CD4-positive, alpha-beta T cell treated with Interleukin-10 for 1 hour (primary cell): ENCODE data around the gene DCAF10.
A peak's percentile ranks its signal among the peaks of the same experiment; 100 is the strongest.
"Not testable (repeated sequence)": the region's sequence is repeated elsewhere in the genome, so short reads cannot be mapped to it uniquely, and the experiment has no call there.

Experiments used
- DNase-seq: peaks from one replicate; pipeline ENCODE4 v3.0.0-alpha.2; 2020

Gene DCAF10

DNA sequence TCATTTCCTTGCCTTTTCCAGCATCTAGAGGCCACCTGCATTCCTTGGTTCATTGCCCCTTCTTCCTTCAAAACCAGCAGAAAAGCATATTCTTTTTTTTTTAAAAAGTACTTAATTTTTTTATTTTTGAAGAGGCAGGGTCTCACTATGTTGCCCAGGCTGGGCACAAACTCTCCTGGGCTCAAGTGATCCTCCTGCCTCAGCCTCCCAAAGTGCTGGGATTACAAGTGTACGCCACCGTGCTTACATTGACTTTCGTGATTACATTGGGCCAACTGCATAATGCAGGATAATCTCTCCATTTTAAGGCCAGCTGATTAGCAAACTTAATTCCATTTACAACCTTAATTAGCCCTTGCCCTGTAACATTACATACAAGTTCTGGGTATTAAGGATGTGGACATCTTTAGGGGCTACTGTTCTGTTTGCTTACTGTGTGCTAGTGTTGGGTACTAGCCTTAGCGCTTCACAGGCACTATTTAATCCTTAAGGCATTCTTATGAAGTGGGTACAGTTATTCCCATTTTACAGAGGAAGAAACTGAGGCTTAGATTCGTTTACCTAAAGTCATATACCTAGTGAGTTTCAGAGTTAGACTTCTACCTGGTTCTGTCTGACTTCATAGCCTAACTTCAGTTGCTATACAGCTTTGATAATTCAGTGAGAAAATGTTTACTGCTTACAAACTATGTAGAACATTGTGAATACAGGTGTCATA lies 69.6 kb downstream of the DCAF10 start:
- DNase-seq, result no peak

GRCh38 chr9:37870799-37871176 lies 70.2 kb downstream of the DCAF10 start:
- no peak for DNase-seq

DNA sequence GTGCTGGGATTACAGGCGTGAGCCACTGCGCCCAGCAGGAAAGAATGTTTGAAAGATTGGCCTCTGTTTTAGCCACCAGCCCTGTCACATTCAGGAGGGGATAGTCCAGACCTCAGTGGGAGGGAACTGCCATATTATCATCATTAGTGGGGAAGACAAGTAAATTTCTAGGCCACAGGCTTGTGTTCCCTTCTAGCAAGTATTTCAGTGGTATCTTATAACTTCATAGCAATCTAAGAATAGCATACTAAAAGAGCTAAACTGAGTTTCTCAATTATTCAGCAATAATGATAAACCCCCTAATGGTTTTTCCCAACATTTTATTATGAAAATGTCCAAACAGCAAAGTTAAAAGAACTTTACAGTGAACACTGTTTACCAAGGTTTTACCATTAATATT lies 73.4 kb downstream of the DCAF10 start:
- no peak for DNase-seq

- no peak for DNase-seq
Measured at GRCh38 chr9:37876376-37876775, 75.8 kb downstream of the DCAF10 start.

GRCh38 chr9:37880916-37881479 lies 80.4 kb downstream of the DCAF10 start:
- no peak for DNase-seq

- not testable (repeated sequence) for DNase-seq
Measured at GRCh38 chr9:37887977-37888583, 87.5 kb downstream of the DCAF10 start.

DNA sequence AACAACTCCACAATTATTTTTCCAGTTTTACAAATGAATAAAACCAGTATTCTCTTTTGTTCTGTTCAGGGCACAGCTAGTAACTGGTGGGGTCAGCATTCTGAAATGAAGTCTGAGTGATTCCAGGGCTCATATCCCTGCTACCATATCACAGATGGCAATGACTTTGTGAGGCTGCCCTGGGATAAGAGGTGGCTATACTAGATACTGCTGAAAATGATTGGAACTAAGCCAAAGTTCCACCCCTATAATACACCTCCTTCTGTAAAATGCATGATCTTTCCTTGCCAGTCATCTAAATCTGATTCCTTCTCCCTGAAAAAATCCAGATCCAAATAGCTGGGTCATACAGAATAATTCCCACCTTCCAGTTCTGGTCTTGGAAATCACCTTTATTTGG lies 88.9 kb downstream of the DCAF10 start:
- DNase-seq, result no peak

DNA sequence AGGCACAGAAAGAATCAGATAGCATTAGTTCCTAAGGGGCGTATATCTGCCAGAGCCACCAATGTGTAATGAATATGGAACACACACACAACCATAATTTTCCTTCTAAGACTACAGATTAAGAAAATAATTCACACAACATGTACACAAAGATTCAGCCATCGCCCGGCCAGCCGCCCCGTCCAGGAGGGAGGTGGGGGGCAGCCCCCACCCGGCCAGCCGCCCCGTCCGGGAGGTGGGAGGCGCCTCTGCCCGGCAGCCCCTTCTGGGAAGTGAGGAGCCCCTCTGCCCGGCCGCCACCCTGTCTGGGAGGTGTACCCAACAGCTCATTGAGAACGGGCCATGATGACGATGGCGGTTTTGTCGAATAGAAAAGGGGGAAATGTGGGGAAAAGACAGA lies 90.4 kb downstream of the DCAF10 start:
- not testable (repeated sequence) for DNase-seq

- no peak for DNase-seq
Measured at GRCh38 chr9:37892063-37892462, 91.5 kb downstream of the DCAF10 start.

- DNase-seq, result no peak
Measured at GRCh38 chr9:37897665-37898064, 97.1 kb downstream of the DCAF10 start.

DNA sequence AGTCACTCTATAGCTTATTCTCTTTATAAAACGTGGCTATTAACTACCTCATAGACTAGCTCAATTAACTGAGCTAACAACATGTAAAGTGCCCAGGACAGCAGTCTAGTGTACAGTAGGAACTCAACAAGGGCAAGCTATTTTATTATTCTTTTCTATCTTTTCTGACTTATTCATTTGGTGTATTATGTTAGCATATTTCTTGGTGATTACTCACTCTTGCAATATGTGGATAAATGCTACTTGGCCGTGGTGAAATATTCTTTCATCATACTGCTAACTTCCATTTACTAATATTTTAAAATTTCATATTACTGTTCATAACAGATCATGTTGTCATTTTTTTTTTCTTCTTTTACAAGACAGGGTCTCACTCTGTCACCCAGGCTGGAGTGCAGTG lies 98.4 kb downstream of the DCAF10 start:
- DNase-seq, result no peak

- no peak for DNase-seq
Measured at GRCh38 chr9:37902131-37902530, 101.5 kb downstream of the DCAF10 start.

- peak; percentile 2 for DNase-seq
Measured at GRCh38 chr9:37902796-37903646, 102.4 kb downstream of the DCAF10 start.

DNA sequence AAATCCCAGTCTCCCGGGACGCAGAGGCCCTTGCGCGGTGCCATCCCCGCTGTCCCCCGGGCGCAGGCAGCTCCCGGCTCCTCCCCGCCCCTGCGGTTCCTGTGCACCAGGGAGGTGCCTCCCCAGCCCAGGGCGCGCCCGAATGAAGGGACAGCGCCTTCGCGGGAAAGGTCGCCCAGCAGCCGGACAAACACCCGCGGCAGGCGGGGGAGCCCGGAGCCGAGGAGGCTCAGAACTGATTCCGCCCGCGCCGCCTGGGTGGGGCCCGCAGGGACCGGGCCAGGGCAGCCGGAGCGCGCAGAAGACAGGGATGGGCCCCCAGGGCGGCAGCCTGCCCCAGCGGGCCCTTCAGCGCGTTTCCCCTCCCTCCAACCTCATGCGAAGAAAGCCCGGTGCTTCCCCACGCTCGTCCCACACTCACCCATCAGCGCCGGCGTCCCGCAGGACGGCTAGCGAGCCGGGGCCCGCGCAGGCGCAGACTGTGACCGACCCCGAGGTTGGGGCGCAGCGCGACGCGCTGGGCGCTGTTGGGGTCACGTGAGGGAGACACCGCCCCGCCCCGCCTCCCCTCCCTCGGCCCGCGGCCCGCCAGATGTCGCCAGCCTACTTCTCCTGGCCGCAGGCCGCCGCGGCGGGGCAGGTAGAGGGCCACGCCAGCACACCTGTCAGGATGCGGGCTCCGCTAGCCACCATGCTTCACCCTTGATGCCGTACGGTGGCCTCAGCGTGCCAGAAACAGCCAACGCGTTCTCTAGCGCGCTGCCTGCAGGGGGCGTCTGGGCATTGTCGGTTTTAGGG lies 103.2 kb downstream of the DCAF10 start, which contains the start of gene SLC25A51:
TSS of gene SLC25A51 (minus strand) at position 481 of the 798 bp plus-strand sequence. CDS start 15,577 bp downstream, outside the sequence.
- DNase-seq, result peak; percentile 97

DNA sequence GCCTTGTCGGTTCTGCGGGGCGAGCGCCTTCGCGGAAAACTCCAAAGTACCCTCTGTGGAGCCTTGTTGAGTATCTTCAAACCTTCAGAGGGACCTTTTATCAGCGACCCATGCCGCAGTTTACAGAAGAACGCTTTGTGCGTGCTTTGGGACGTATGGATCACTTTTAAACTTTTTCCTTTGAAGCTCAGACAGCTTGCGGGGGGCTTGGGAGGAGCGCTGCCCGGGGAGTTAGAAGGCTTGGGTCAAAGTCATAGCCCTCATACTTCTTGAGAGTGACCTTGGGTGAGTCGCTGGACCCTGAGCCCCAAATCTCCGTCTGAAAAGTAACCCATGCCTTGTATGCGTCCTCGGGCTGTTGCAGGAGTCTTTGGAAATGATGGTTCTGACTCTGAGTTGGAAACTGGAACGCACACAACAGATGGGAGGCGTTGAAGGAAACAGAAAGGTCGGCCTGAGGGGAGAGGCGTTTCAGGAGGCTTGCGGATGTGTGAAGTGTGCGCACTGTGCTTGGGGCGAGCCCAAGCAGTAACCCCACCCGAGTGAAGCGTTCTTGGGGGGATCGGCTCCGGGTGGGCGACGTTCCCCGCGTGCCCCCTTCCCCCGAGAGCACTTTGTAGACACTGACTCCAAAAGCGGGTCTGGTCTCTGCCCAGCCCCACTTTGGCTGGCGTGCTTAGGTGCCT lies 104.0 kb downstream of the DCAF10 start:
- DNase-seq, result no peak

DNA sequence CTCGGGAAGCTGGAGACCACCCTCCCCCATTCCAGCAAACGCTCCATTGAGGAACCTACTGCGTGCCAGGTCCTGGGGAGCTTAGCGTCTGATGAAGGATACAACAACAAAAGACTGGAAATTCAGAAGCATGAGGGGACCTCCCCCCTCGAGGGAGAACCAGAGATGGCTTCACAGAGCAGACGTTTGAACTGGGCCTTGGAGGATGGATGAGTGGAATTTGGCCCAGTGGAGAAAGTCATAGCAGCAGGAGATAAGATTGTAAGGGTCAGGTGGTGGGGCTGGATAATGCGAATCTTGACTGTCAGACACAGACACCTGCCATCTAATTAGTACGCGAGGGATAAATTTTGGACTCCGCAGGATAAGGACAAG lies 104.5 kb downstream of the DCAF10 start:
- no peak for DNase-seq

GRCh38 chr9:37905776-37906175 lies 105.2 kb downstream of the DCAF10 start:
- no peak for DNase-seq

- no peak for DNase-seq
Measured at GRCh38 chr9:37906312-37907239, 106.0 kb downstream of the DCAF10 start.

DNA sequence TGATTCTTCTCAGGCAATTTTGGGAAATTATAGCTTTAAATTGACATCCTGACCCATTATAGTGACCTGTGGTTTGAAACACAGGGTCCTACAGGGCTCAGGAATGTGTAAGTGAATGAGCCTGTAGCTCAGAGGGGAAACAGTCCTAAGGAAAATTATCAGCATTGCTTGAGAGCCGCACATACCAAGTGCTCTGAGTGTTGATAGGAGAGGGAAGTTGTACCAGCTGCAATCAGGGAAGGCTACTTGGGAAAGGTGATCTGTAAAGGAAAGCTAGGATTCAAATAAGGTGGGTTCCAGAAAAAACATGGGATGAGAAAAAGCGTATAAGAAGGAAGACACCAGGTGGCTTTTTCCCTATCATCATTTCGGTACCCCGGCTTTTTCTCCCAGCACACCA lies 107.7 kb downstream of the DCAF10 start:
- DNase-seq, result no peak

GRCh38 chr9:37908698-37909186 lies 108.1 kb downstream of the DCAF10 start:
- peak; percentile 5 for DNase-seq

DNA sequence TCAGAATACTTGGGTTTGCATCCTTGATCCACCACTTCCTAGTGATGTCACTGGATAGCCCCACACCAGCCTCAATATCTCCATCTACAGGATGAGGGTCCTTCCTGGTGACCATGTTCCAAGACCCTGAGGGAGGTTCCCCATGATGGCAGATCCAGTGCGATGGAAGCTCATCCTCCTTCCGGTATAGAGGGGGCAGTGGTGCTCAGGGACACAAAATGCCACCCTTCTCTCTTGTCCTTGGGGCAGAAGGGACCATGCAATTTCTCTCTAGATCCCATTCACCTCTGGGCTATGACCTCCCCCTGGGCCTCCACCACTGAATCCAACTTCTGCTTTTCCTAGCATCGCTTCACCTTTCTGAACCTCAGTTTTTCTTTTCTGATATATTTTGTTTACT lies 108.7 kb downstream of the DCAF10 start:
- no peak for DNase-seq
